Endodermal cell (in vitro differentiated cells): Measurements from ENCODE around the gene CACNA1I. TPM values are rescaled to one million over a fixed set of nuclear protein-coding genes. Genes with fewer than 3 reads are reported as not detected.

Experiments used
- DNase-seq: peaks from one replicate; pipeline ENCODE4 v3.0.0-alpha.2; 2017
- H3K27ac ChIP-seq: 2 replicates; pipeline ENCODE4 v1.5.1; 2013; ENCODE audit warnings: mild to moderate bottlenecking, low read depth, low read length, moderate library complexity
- H3K27me3 ChIP-seq: 2 replicates; pipeline ENCODE4 v1.6.1; 2013; ENCODE audit warnings: mild to moderate bottlenecking, low read length, moderate library complexity; ENCODE audit not compliant: insufficient read depth, control insufficient read depth, poor library complexity, severe bottlenecking
- H3K36me3 ChIP-seq: 2 replicates; pipeline ENCODE4 v1.7.0; 2013; ENCODE audit warnings: mild to moderate bottlenecking, low read length, moderate library complexity; ENCODE audit not compliant: control insufficient read depth, insufficient read depth
- H3K4me1 ChIP-seq: one replicate; pipeline ENCODE4 v1.7.0; 2013; ENCODE audit warnings: low read length; ENCODE audit not compliant: control insufficient read depth, insufficient read depth
- H3K4me3 ChIP-seq: 2 replicates; pipeline ENCODE4 v1.5.1; 2013; ENCODE audit warnings: mild to moderate bottlenecking, low read length, moderate library complexity
- H3K9ac ChIP-seq: 2 replicates; pipeline ENCODE4 v1.6.1; 2013; ENCODE audit warnings: mild to moderate bottlenecking, low read length, moderate library complexity; ENCODE audit not compliant: poor library complexity, severe bottlenecking; ENCODE audit errors: extremely low read depth
- H3K9me3 ChIP-seq: 2 replicates; pipeline ENCODE4 v1.6.1; 2013; ENCODE audit warnings: mild to moderate bottlenecking, low read length, moderate library complexity; ENCODE audit not compliant: control insufficient read depth
- H3K27ac Mint-ChIP-seq: 2 replicates; pipeline ENCODE4 v1.8.0; 2020; ENCODE audit warnings: mixed read lengths
- H3K27me3 Mint-ChIP-seq: 2 replicates; pipeline ENCODE4 v1.8.0; 2021; ENCODE audit warnings: mild to moderate bottlenecking, mixed read lengths; ENCODE audit not compliant: insufficient read depth
- H3K36me3 Mint-ChIP-seq: 2 replicates; pipeline ENCODE4 v1.8.0; 2020; ENCODE audit warnings: low read depth, mixed read lengths
- H3K4me1 Mint-ChIP-seq: 2 replicates; pipeline ENCODE4 v1.8.0; 2020; ENCODE audit warnings: mixed read lengths
- H3K4me3 Mint-ChIP-seq: 2 replicates; pipeline ENCODE4 v1.8.0; 2020; ENCODE audit warnings: mild to moderate bottlenecking, moderate library complexity, mixed read lengths
- H3K9me3 Mint-ChIP-seq: 2 replicates; pipeline ENCODE4 v1.8.0; 2020; ENCODE audit warnings: mild to moderate bottlenecking, mixed read lengths
- CTCF ChIP-seq: fragments of 200-600 bp; sonication (generic); conservative IDR thresholded peaks from 2 replicates; pipeline ENCODE4 v1.5.0; 2021; ENCODE audit warnings: antibody characterized with exemption, mild to moderate bottlenecking
- WGBS, 2 experiments: methylation state at CpG; one replicate each; pipeline versions ENCODE4 v1.1.5 to v1.1.7; 2013; ENCODE audit warnings: missing lambda C conversion rate in 2 of 2, mixed read lengths in 1 of 2; ENCODE audit not compliant: insufficient coverage in 1 of 2, insufficient read length in 1 of 2; 5-methylcytosine and 5-hydroxymethylcytosine counted together
- total RNA-seq, 2 donors: library from RNA; stranded (reverse); fragmentation: NEBNext Ultra II Directional in 1 of 2; extraction: Animal tissue kit (Norgen Biotek cat#: 25700) in 1 of 2; gene quantifications; 2 replicates in 1 of 2; 3 replicates in 1 of 2; pipeline ENCODE4 v1.2.1, GENCODE V29; 2021

Gene CACNA1I
- total RNA-seq, 2 donors from 2014 or later, result 1.2 to 2.2 TPM

DNA sequence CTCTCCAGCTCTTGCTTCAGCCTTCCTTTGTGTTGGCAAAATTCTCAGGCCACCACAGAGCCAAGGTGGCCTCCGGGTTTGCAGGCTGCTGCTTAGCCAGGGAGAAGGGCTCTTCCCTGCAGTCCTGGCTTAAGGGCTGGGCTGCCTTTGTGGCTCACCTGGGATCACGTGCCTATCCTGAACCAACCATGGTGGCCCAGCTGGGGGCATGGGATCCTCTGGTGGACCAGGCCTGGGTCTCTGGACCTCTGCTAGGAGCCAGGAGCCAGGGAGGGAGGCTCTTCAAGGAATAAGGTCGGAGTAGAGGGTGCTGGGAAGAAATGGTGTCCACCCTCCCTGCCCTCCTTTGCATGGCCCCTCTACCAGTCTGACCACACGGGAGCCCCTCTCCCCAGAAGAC is 43.9 kb downstream of the CACNA1I start:
- no peaks in the 10 kb centered on the region for H3K36me3 ChIP-seq
- no peak overlapping the region for H3K27ac ChIP-seq
- Mint-ChIP-seq H3K4me3 (no peak overlapping the region), H3K27me3 (peaks cover 10% of the 10 kb centered on the region), H3K27ac (no peak overlapping the region), H3K9me3 (peaks cover 2% of the 10 kb centered on the region), H3K4me1 (no peaks in the 10 kb centered on the region), H3K36me3 (no peaks in the 10 kb centered on the region)
- no peaks in the 10 kb centered on the region for H3K27me3 ChIP-seq
- 56 to 80% methylated on average over 2 to 4 of the region's 4 CpGs for WGBS, 2 experiments
- no peak for DNase-seq
- H3K9me3 ChIP-seq, result no peaks in the 10 kb centered on the region
- no peak overlapping the region for H3K9ac ChIP-seq
- TF ChIP-seq CTCF, result no peak
- no peaks in the 10 kb centered on the region for H3K4me1 ChIP-seq
- no peak overlapping the region for H3K4me3 ChIP-seq

GRCh38 chr22:39616051-39616450 is 45.5 kb downstream of the CACNA1I start:
- H3K9me3 ChIP-seq, result no peaks in the 10 kb centered on the region
- no peaks in the 10 kb centered on the region for H3K4me1 Mint-ChIP-seq
- TF ChIP-seq CTCF, result no peak
- H3K27ac ChIP-seq, result no peak overlapping the region
- H3K36me3 ChIP-seq, result no peaks in the 10 kb centered on the region
- H3K4me3 Mint-ChIP-seq, result no peak overlapping the region
- DNase-seq, result no peak
- 82 to 83% methylated on average over 8 to 9 of the region's 9 CpGs for WGBS, 2 experiments
- H3K27me3 ChIP-seq, result no peaks in the 10 kb centered on the region
- no peaks in the 10 kb centered on the region for H3K36me3 Mint-ChIP-seq
- no peaks in the 10 kb centered on the region for H3K4me1 ChIP-seq
- no peak overlapping the region for H3K9ac ChIP-seq
- peak overlapping the region; percentile 9 for H3K27ac Mint-ChIP-seq
- H3K9me3 Mint-ChIP-seq, result peaks cover 2% of the 10 kb centered on the region
- no peak overlapping the region for H3K4me3 ChIP-seq
- peaks cover 10% of the 10 kb centered on the region for H3K27me3 Mint-ChIP-seq

- WGBS, 2 experiments, result 88 to 97% methylated on average over 5 to 6 of the region's 6 CpGs
- no peaks in the 10 kb centered on the region for H3K4me1 ChIP-seq
- Mint-ChIP-seq H3K9me3 (peaks cover 2% of the 10 kb centered on the region), H3K27me3 (peaks cover 8% of the 10 kb centered on the region), H3K4me3 (no peak overlapping the region), H3K27ac (no peak overlapping the region), H3K4me1 (no peaks in the 10 kb centered on the region), H3K36me3 (no peaks in the 10 kb centered on the region)
- no peaks in the 10 kb centered on the region for H3K9me3 ChIP-seq
- no peak for TF ChIP-seq CTCF
- H3K4me3 ChIP-seq, result no peak overlapping the region
- no peaks in the 10 kb centered on the region for H3K36me3 ChIP-seq
- no peak for DNase-seq
- H3K27ac ChIP-seq, result no peak overlapping the region
- no peaks in the 10 kb centered on the region for H3K27me3 ChIP-seq
- H3K9ac ChIP-seq, result no peak overlapping the region
Measured at GRCh38 chr22:39616781-39617180, 46.2 kb downstream of the CACNA1I start.
